Chondrocyte (in vitro differentiated cells): ENCODE data around the gene AGBL1. TPM values are rescaled to one million over a fixed set of nuclear protein-coding genes. Genes with fewer than 3 reads are reported as not detected.

Experiments used
- DNase-seq: peaks from one replicate; pipeline ENCODE4 v3.0.0; 2021; ENCODE audit warnings: mixed read lengths, low spot score
- H3K27ac Mint-ChIP-seq: one replicate; pipeline ENCODE4 v1.8.0; 2021; ENCODE audit warnings: mild to moderate bottlenecking, moderate library complexity, mixed read lengths; ENCODE audit not compliant: unreplicated experiment
- H3K27me3 Mint-ChIP-seq: 2 replicates; pipeline ENCODE4 v1.8.0; 2021; ENCODE audit warnings: low read depth, mixed read lengths
- H3K36me3 Mint-ChIP-seq: 2 replicates; pipeline ENCODE4 v1.8.0; 2021; ENCODE audit warnings: low read depth, mixed read lengths
- H3K4me1 Mint-ChIP-seq: 2 replicates; pipeline ENCODE4 v1.8.0; 2021; ENCODE audit warnings: low read depth, mild to moderate bottlenecking, mixed read lengths
- H3K4me3 Mint-ChIP-seq: one replicate; pipeline ENCODE4 v1.8.0; 2021; ENCODE audit warnings: mild to moderate bottlenecking, moderate library complexity, mixed read lengths; ENCODE audit not compliant: unreplicated experiment
- H3K9me3 Mint-ChIP-seq: 2 replicates; pipeline ENCODE4 v1.8.0; 2021; ENCODE audit warnings: low read depth, mixed read lengths
- CTCF ChIP-seq: fragments of 200-600 bp; sonication (generic); IDR thresholded peaks from 2 replicates; pipeline ENCODE4 v1.5.0; 2021; ENCODE audit warnings: antibody characterized with exemption, mild to moderate bottlenecking, moderate library complexity
- total RNA-seq: library from RNA; stranded (reverse); gene quantifications from 3 replicates; pipeline ENCODE4 v1.2.1, GENCODE V29; 2021

Gene AGBL1
- total RNA-seq, 1 donor from 2014 or later: not detected

GRCh38 chr15:86764021-86764420, 684.4 kb downstream of the AGBL1 start:
- DNase-seq: no peak
- Mint-ChIP-seq H3K36me3 (no peaks in the 10 kb centered on the region), H3K4me3 (no peak overlapping the region), H3K27ac (no peak overlapping the region), H3K4me1 (no peaks in the 10 kb centered on the region), H3K27me3 (no peaks in the 10 kb centered on the region), H3K9me3 (no peaks in the 10 kb centered on the region)
- TF ChIP-seq CTCF: no peak

DNA sequence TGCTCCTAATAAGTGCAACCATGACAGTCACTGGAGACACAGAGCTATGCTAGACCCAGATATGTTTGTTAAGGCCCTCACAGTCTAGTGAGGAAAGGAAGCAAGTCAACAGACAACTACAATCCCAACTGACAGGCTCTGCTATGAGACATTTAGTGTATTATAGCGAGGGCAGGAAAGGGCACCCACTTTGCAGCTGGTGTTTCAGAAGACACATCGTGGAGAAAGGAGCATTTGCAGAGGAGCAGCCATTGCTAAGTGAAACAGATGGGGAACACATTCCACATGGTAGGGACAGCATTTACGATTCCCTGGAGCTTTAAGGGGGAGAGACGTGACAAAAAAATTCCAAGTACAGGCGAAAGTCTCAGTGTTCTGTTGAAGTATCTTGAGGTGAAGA, 685.6 kb downstream of the AGBL1 start:
- no peaks in the 10 kb centered on the region for H3K4me1 Mint-ChIP-seq
- DNase-seq: no peak
- no peaks in the 10 kb centered on the region for H3K9me3 Mint-ChIP-seq
- no peak overlapping the region for H3K4me3 Mint-ChIP-seq
- no peaks in the 10 kb centered on the region for H3K36me3 Mint-ChIP-seq
- H3K27ac Mint-ChIP-seq: no peak overlapping the region
- no peak for TF ChIP-seq CTCF
- no peaks in the 10 kb centered on the region for H3K27me3 Mint-ChIP-seq

DNA sequence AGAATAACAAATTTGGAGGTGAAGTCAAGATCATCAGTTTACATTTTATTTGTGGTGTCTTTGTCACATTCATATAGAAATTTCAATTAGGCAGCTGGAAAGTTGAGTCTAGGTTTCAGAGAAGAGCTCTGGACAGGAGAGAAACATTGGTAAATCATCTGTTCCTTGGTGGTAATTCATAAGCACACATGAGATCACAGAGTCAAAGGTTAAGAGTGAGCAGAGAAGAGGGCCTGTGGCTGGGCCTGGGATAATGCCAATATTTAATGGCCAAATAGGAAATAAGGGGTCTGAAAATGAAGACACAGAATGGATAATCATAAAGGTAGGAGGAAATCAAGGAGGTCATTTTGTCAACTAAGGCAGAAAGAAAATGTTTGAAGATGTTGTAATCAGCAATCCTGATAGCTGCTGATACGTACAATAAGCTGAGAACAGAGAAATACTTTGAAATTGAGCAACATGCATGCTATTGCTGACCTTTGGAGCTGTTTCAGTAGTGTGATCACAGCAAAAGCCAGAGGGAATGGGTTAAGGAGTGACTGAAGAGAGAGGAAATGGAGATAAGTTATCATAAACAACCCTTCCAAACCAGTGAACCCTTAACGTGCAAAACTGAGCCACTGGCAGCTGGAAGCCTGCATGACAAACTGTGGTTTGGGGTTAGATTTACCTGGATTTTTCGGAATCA, 692.8 kb downstream of the AGBL1 start:
- H3K4me3 Mint-ChIP-seq: no peak overlapping the region
- no peaks in the 10 kb centered on the region for H3K9me3 Mint-ChIP-seq
- no peaks in the 10 kb centered on the region for H3K4me1 Mint-ChIP-seq
- no peaks in the 10 kb centered on the region for H3K36me3 Mint-ChIP-seq
- no peaks in the 10 kb centered on the region for H3K27me3 Mint-ChIP-seq
- no peak for DNase-seq
- TF ChIP-seq CTCF: no peak
- no peak overlapping the region for H3K27ac Mint-ChIP-seq

DNA sequence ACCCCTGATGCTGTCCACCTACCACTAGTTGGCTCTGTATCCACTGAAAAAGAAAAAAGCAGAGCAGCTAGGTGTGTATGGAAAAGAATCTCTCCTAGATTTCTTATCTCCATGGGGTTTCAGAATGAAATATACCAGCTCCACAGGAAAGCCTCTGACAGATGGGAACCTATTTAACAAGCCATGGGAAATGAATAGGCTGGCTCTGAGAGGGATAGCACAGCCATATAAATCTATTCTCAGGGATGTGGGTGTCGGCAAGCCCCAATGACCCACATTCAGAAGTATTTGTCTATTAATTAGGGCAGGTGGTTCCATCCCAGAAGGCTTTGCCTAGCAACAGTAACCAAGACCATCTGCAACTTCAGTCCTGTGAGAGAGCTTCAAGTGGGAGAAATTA, 694.1 kb downstream of the AGBL1 start:
- no peaks in the 10 kb centered on the region for H3K4me1 Mint-ChIP-seq
- H3K36me3 Mint-ChIP-seq: no peaks in the 10 kb centered on the region
- H3K9me3 Mint-ChIP-seq: peaks cover 3% of the 10 kb centered on the region
- no peak for DNase-seq
- TF ChIP-seq CTCF: no peak
- no peaks in the 10 kb centered on the region for H3K27me3 Mint-ChIP-seq
- no peak overlapping the region for H3K4me3 Mint-ChIP-seq
- H3K27ac Mint-ChIP-seq: no peak overlapping the region

DNA sequence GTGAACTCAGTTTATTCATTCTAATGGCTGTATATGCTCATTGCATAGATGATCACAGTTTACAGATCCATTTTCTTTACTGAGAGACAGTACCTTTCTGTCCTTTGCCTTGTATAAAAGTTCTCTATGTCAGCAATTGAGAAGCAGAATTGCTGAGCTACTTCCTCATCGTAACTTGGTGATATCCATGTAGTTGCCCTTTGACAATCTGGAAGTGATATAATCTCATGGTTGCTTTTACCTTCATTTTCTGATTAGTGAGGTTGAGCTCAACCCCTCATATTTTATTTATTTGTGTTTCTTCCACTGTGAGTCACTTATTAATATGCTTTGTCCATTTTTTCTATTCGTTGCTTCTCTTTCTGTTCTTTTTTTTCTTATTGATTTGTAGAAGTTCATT, 696.5 kb downstream of the AGBL1 start:
- Mint-ChIP-seq H3K4me3 (no peak overlapping the region), H3K36me3 (no peaks in the 10 kb centered on the region)

More for the DNA sequence above, 696.5 kb downstream of the AGBL1 start:
- no peak for DNase-seq
- H3K27me3 Mint-ChIP-seq: no peaks in the 10 kb centered on the region
- H3K9me3 Mint-ChIP-seq: peaks cover 5% of the 10 kb centered on the region
- no peak for TF ChIP-seq CTCF
- H3K27ac Mint-ChIP-seq: no peak overlapping the region
- no peaks in the 10 kb centered on the region for H3K4me1 Mint-ChIP-seq
